ENCODE measurements around the gene TFDP2. TPM values are rescaled to one million over a fixed set of nuclear protein-coding genes. Genes with fewer than 3 reads are reported as not detected.

Gene TFDP2
- total RNA-seq, 6 donors from 2014 or later: 25.1 to 48.5 (median 30.8) TPM

DNA sequence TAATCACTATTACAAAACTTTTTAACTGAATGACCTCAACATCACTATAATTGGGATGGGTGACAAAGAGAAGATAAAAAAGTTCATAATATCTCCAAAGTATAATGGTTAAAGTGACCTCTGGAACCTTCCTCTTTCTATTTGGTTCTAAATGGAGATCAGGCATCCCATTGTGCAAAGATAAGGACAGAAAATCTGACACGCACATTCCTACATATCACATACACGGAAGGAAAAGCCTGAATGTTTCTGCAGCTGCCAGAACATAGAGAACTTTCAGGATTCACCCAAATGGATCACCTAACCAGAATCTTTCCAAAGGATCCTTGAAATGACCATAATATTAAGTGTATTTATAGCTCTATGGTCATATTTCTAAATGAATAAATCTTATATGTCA lies 128.2 kb downstream of the TFDP2 start:
- no peaks in the 10 kb centered on the region for H3K27me3 ChIP-seq
- DNase-seq: no peak
- H3K36me3 ChIP-seq: no peaks in the 10 kb centered on the region
- no peak overlapping the region for H3K4me3 ChIP-seq
- TF ChIP-seq, protein P1, sequence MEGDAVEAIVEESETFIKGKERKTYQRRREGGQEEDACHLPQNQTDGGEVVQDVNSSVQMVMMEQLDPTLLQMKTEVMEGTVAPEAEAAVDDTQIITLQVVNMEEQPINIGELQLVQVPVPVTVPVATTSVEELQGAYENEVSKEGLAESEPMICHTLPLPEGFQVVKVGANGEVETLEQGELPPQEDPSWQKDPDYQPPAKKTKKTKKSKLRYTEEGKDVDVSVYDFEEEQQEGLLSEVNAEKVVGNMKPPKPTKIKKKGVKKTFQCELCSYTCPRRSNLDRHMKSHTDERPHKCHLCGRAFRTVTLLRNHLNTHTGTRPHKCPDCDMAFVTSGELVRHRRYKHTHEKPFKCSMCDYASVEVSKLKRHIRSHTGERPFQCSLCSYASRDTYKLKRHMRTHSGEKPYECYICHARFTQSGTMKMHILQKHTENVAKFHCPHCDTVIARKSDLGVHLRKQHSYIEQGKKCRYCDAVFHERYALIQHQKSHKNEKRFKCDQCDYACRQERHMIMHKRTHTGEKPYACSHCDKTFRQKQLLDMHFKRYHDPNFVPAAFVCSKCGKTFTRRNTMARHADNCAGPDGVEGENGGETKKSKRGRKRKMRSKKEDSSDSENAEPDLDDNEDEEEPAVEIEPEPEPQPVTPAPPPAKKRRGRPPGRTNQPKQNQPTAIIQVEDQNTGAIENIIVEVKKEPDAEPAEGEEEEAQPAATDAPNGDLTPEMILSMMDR (IDR thresholded peaks at IDR 0.05): no peak
- TF ChIP-seq POLR2A (IDR thresholded peaks at IDR 0.05) (no peak), EP300 (IDR thresholded peaks at IDR 0.05) (no peak), POLR2AphosphoS5 (IDR thresholded peaks at IDR 0.05) (no peak)
- no peak overlapping the region for H3K27ac ChIP-seq
- WGBS, 2 donors: 66 to 70% methylated on average over 2 of the region's 2 CpGs
- no peaks in the 10 kb centered on the region for H3K9me3 ChIP-seq
- ATAC-seq (ENCODE audit: low FRiP score in 2 of 2): no peak
- H3K4me1 ChIP-seq: peaks cover 9 to 23% (median 16%) of the 10 kb centered on the region in 4 donors

DNA sequence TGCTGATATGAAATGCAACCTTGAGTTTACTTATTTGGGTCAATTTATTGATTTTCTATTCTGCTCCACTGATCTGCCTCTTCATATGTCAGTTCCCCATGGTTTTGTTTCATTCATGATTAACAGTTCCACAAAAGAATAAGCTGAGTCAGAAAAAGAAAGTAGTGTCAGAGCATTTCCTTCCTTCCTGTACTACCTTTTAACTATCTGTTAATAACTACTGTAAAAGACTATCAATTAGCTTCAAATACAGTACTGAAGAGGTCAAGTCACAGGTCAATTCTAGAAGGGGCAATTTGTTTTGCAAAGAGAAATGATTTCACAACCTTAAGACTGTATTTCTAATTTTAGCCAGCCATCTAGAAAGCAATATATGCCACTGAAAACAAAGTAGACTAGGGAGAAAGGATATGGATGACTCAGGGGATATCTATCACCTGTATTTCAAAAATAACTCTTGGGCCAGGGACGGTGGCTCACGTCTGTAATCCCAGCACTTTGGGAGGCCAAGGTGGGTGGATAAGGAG lies 129.5 kb downstream of the TFDP2 start:
- 56 to 62% methylated on average over 2 of the region's 2 CpGs for WGBS, 2 donors
- H3K4me1 ChIP-seq: peaks cover 9 to 23% (median 15%) of the 10 kb centered on the region in 4 donors
- DNase-seq (no peak), ATAC-seq (ENCODE audit: low FRiP score in 2 of 2) (no peak)
- no peaks in the 10 kb centered on the region for H3K36me3 ChIP-seq
- H3K9me3 ChIP-seq: no peaks in the 10 kb centered on the region
- TF ChIP-seq POLR2A (IDR thresholded peaks at IDR 0.05) (no peak), POLR2AphosphoS5 (IDR thresholded peaks at IDR 0.05) (no peak), EP300 (IDR thresholded peaks at IDR 0.05) (no peak)
- TF ChIP-seq, protein P1 (IDR thresholded peaks at IDR 0.05): no peak
- H3K27ac ChIP-seq: no peak overlapping the region
- no peaks in the 10 kb centered on the region for H3K27me3 ChIP-seq
- H3K4me3 ChIP-seq: no peak overlapping the region

DNA sequence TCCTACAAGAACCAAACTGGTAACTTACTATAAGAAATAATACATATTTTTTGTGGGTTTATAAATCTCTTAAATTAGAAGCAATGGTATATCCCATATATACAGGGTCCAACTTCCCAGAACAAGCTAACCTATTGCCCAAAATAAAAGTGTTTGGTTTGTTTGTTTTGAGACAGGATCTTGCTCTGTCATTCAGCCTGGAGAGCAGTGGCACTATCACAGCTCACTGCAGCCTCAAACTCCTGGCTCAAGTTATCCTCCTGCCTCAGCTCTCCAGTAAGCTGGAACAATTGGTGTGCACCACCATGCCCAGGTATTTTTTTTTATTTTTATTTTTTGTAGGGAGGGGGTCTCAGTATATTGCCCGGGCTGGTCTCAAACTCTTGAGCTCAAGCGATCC lies 135.4 kb downstream of the TFDP2 start:
- Histone ChIP-seq H3K4me1 (no peaks in the 10 kb centered on the region), H3K4me3 (no peak overlapping the region), H3K9me3 (no peaks in the 10 kb centered on the region), H3K27me3 (no peaks in the 10 kb centered on the region), H3K27ac (no peak overlapping the region), H3K36me3 (no peaks in the 10 kb centered on the region)
- ATAC-seq (ENCODE audit: low FRiP score in 2 of 2) (no peak), DNase-seq (no peak)
- WGBS, 2 donors: 90 to 96% methylated on average over 2 of the region's 2 CpGs
- TF ChIP-seq, protein P1 (IDR thresholded peaks at IDR 0.05): no peak
- TF ChIP-seq EP300 (IDR thresholded peaks at IDR 0.05): no peak
- no peak for TF ChIP-seq POLR2A (IDR thresholded peaks at IDR 0.05)
- TF ChIP-seq POLR2AphosphoS5 (IDR thresholded peaks at IDR 0.05): no peak

DNA sequence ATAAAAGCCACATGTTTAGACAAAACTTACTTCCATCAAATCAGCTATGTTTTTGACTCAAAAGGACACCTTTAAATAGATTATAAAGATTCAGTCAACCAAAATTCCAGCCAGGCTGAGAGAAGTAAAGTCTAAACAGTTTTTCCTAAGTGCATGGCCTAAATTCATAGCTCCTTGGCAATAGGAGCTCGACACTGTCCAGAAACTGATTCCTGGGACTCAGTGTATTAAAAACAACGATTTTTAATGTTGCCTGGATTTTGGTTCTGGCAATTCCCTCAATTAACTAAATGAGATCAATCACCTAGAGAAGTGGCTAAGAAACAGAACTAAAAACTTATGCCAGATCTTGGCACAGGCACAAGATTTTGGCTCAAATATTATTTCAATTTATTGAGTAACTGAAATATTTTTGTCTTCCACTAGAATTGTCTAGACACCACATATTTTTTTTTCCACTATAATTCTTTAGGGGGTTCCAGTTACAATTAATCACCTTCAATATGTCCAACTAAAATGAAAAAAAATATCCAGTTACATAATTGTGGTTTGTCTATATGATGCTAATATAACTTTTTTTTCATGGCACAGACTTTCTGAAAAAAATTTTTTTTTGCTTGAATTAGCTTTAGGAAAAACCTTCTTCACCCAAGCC lies 135.9 kb downstream of the TFDP2 start:
- H3K4me3 ChIP-seq: no peak overlapping the region
- ATAC-seq (ENCODE audit: low FRiP score in 2 of 2): peak in 1 of 2 donors; percentile 58

More for the DNA sequence above, 135.9 kb downstream of the TFDP2 start:
- no peaks in the 10 kb centered on the region for H3K4me1 ChIP-seq
- no peak overlapping the region for H3K27ac ChIP-seq
- no peaks in the 10 kb centered on the region for H3K36me3 ChIP-seq
- H3K9me3 ChIP-seq: no peaks in the 10 kb centered on the region
- TF ChIP-seq POLR2AphosphoS5 (IDR thresholded peaks at IDR 0.05): no peak
- TF ChIP-seq EP300 (IDR thresholded peaks at IDR 0.05): no peak
- TF ChIP-seq, protein P1 (IDR thresholded peaks at IDR 0.05): no peak
- no peak for TF ChIP-seq POLR2A (IDR thresholded peaks at IDR 0.05)
- no peaks in the 10 kb centered on the region for H3K27me3 ChIP-seq
- DNase-seq: no peak
- WGBS, 2 donors: 65 to 69% methylated on average over 2 of the region's 2 CpGs
